SW480 (cell line): ENCODE results near the gene UMOD.

Experiments used
- DNase-seq: peaks from one replicate; pipeline ENCODE4 v3.0.0-alpha.2; 2016; ENCODE audit warnings: low spot score

UMOD gene

DNA sequence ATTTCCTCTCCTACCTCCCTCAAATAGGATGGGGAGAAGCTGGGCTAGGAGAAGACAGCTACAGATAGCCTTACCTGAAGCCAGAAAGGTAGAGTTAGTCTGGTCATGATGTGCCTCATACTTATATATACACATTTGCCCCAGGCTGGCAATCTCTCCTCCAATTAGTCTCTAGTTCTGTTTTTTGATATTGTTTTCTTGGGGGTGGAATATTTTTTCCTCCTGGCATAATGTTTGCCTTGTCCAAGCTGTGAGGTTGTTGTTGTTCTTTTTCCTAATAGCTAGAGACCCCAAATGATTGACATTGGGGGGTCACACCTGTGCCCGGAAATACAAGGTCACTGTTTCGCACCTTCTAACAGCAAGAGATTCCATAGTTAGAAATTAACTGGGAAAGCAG lies at the start of gene UMOD:
Gene UMOD, minus strand, starts transcription at position 101 of the 400 bp plus-strand sequence. CDS start 1,978 bp downstream, outside the sequence.
- DNase-seq: no peak

- no peak for DNase-seq
These were observed 49.0 kb upstream of the UMOD start for GRCh38 chr16:20401475-20402016.

- DNase-seq: no peak
These were observed 48.6 kb upstream of the UMOD start for GRCh38 chr16:20401066-20401465.

GRCh38 chr16:20399185-20399584 lies 46.7 kb upstream of the UMOD start:
- no peak for DNase-seq

- DNase-seq: no peak
These were observed 46.1 kb upstream of the UMOD start for GRCh38 chr16:20398603-20399002.

DNA sequence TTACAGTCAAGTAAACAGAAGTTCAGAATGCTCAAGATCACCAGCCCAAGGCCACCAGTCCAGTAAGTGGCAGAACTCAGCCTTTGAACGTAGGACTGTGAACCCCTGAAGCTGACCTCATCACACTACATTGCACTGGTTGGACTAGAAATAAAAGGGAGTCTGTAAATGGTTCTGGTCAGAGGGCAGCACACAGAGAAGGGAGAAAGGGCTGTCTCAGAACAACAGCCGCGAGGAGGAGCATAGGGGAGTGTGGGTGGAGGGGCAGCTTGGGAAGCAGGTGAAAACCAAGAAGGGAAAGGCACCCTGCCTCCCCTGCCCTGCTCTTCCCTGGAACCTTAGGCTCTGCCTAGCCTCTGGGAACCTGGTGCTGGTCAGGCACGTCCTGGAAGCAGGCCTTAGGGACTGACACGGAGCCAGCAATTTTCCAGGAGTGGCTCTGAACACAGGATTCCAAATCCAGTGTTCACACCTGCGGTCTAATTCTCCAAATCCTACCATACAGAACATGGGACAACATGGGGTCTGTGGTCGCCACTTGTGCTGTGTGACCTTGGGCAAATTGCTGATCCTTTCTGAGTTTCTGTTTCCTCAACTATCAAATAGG lies 45.1 kb upstream of the UMOD start:
- DNase-seq: no peak

DNA sequence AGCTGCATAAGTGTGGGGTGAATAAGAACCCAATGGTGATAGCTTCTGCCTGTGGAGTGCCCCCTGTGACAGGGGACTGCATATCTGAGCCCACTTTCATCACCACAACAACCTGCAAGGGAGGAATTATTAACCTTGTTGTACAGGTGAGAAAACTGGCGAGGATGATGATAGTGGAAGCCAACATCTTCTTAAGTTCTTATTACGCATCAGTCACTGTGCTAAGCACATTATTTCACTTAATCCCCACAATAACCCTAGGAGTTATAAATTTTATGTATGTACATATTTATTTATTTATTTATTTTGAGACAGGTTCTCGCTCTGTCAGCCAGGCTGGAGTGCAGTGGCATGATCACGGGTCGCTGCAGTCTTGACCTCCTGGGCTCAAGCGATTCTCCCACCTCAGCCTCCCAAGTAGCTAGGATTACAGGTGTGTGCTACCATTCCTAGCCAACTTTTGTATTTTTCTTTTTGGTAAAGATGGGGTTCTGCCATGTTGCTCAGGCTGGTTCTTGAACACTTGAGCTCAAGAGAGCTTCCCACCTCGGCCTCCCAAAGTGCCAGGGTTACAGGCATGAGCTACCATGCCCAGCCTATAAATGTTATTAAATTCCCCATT lies 44.4 kb upstream of the UMOD start:
- no peak for DNase-seq

- no peak for DNase-seq
These were observed 43.4 kb upstream of the UMOD start for GRCh38 chr16:20395946-20396345.

DNA sequence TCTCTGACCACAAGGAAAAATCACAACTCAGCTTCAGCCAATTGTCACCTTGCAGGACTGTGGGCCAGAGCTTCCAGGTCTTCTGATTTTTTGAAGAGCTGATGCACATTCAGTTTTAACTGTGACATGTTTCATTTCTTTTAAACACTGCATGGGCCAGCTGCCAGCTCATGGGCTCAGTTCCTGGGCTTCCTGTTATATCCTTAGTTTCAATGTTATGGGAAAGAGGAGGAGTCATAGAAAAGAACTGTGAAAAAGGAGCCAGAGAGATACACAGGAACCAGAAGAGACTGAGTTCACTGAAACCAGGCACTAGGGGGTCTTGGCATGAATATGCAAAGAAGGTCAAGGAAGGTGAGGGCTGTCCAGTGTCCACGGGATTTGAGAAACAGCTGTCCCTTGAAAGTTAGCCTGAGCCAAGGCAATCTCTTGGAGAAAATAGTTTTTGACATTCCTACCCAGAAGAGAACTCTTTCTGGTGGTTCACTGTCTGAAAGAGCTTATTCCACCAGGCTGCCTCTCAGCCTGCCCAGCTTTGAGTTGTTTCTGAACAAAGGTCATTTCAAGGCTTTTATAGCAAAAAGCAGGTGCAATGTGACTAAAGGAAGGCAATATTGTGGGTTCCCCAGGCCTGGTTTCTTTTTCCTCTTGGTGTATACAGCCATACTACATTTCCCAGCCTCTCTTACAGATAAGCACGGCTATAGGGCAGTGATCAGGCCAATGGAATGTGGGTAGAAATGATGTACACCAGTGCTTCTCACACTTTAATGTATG lies 41.5 kb upstream of the UMOD start:
- no peak for DNase-seq

GRCh38 chr16:20391045-20391444 lies 38.5 kb upstream of the UMOD start:
- no peak for DNase-seq

DNA sequence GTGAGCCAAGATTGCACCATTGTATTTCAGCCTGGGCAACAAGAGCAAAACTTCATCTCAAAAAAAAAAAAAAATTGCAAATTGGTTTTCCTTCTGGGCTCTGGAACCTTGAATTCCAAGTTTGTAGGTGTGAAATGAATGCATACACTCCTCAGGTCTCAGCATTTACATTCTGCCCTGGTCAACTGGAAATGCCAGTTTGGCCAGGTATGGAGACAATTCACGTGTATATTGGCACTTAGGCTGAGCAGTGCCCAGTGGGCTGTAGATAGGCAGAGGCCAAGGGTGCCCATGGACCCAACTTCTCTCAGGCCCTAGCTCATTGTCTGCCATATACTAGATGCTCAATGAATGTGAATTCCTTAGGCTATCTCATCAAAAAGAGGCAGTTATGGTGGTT lies 36.3 kb upstream of the UMOD start:
- DNase-seq: no peak

GRCh38 chr16:20387978-20388377 lies 35.5 kb upstream of the UMOD start:
- DNase-seq: no peak

GRCh38 chr16:20385844-20386832 lies 33.6 kb upstream of the UMOD start:
- DNase-seq: peak; percentile 49

DNA sequence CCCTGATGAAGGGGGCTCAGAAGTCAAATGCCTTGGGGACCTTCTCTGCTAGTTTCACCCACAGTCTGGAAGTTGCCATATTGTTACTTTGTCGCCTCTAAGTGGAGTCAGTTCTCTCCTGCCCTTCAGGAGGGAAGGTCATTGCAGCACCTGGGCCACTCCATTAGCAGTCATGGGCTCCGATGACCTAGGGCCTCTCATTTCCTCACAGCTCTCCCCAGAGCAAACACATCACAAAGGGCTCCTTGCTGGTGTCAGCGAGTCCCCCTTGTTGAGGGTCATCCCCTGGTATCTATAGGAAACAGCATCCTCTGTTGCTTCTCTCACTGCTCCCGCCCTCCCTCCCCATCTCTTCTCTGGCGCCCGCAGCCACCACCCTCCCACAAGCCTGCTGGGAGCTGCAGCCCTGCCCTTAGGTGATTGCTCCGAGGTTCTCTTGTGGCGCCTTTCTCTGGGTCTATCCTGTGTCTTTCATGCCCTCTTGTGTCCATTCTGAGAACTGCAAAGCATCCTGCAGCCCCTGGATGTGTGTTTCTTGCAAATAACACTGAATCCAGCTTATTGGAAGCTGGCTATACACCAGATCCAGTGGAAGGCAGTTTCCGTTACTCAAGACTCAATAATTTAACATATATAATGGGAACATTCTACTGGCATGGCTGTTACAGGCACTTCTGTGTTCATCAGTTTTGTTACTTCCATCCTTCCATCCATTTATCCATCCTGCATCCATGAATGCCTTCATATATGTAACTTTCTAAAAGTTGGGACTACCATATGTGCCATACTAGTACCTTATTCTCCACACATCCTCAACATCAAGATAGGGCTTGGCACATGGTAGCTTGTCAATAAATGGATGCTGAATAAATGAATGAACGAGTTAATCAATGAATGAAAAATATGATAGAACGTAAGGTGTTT lies 30.9 kb upstream of the UMOD start:
- peak; percentile 79 for DNase-seq

GRCh38 chr16:20382202-20382948 lies 29.9 kb upstream of the UMOD start:
- DNase-seq: no peak

- DNase-seq: no peak
These were observed 28.3 kb upstream of the UMOD start for GRCh38 chr16:20380782-20381181.

- DNase-seq: no peak
These were observed 24.7 kb upstream of the UMOD start for GRCh38 chr16:20377181-20377580.

DNA sequence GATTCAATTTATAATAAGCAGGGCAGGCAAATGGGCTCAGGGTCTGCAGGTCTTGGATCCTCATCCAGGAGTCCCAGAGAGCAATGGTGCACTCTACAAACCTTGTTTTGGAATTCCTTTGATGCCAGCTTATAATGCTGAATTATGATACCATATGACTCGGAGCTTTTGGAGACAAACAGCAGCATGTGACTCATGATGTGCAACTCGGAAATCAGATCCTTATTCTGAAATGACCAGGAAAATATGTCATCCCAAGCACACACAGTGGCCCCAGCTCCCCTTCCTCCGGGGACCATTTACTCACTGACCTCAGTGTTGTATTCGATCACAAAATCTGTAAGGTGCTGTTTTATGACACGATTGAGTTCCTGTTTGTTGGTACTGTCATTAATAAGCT lies 20.2 kb upstream of the UMOD start:
- DNase-seq: no peak

DNA sequence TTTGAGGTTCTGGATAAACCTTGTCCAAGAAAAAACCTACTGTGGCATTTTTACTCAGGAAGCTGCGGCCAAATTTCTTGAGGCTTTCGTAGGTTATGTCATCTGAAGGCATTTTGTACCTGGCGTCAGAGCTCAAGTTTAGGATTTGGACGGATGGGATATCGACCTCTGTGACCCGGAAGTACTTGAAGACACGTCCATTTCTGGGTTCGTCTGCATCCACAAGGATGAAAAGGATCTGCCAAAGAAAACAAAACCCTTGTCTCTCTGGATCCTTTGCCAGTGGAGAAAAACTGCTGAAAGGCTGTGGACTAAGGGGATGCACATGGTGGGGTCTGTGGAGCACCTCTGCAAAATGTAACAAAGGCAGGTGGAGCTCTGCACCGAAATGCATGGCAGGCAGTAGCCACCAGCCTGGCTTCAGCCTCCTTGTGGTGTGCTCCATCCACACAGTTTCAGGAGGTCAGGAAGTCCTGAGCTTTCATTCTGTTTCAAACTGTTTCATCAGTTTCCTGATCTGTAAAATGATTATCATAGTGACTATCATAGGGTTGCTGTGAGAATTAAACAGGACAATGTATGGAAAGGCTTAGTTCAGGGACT lies 17.0 kb upstream of the UMOD start:
- no peak for DNase-seq

DNA sequence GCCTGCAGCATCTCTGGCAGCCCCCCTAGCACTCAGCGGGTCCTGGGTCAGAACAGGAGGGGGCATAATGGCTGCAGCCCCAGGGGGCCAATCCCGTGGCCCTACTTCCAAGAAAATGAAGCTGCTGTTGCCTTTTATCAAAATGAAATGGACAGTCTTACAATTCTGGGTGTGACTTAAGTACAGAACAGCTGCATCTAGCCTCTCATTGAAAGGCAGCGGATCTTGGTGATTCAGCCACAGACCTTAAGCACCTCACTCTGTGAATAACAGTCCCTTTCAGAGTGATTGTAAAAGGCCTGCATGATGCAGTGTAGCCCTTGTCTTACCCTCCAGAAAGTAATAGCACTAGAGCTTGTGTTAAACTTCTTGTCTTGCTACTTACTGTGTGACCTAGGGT lies 11.5 kb upstream of the UMOD start:
- no peak for DNase-seq
